ENCODE results near the gene FLNB. TPM values are rescaled to one million over a fixed set of nuclear protein-coding genes. Genes with fewer than 3 reads are reported as not detected.

FLNB gene
- total RNA-seq, 1 experiment from 2014 or later = 127 TPM

DNA sequence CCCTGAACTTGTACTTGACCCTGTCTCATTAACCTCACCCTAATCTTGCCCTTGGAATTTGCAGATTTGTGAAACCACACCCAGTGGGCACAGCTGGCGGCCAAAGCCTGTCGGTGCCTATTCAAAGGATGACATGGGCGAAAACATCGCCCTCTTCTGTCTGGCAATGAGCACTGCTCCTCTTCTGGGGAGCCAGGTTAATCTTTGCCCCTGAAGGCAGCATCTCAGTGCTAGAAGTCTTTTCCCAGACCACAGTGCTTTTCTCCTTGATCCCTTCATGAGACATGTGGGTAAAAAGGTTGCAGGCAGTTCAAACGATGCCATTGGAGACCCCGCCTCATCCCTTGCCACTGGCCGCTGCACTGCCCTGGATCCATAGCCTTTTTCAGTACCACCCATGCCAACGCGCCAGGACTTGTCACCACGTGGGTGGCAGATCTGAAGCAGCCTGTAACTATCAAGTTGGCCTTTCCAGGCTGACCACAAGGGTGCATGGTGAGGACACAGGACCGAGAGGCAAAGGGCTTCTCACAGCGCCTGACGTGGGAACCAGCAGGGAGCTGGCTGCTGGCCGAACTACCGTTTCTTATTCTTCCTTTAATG, 209.1 kb downstream of the FLNB start:
- ATAC-seq (peak; percentile 91), DNase-seq (ENCODE audit: low spot score) (peak; percentile 78)
- H3K36me3 Mint-ChIP-seq = no peaks in the 10 kb centered on the region
- no peaks in the 10 kb centered on the region for H3K9me3 Mint-ChIP-seq
- POLR2A ChIA-PET = interaction anchor here (0.6 to 1.3 kb wide), 2 partner anchors 89 to 241 kb away, joined by 4 read pairs; partner anchors contain the start of genes HTD2 and RPP14
- no peak; the same call in 1 of the 2 replicates for TF ChIP-seq TP53 (CRISPR knock-in tag; IDR thresholded peaks at IDR 0.05)
- TF ChIP-seq JAZF1 (CRISPR knock-in tag; IDR thresholded peaks at IDR 0.05) = no peak
- TF ChIP-seq, protein P1, sequence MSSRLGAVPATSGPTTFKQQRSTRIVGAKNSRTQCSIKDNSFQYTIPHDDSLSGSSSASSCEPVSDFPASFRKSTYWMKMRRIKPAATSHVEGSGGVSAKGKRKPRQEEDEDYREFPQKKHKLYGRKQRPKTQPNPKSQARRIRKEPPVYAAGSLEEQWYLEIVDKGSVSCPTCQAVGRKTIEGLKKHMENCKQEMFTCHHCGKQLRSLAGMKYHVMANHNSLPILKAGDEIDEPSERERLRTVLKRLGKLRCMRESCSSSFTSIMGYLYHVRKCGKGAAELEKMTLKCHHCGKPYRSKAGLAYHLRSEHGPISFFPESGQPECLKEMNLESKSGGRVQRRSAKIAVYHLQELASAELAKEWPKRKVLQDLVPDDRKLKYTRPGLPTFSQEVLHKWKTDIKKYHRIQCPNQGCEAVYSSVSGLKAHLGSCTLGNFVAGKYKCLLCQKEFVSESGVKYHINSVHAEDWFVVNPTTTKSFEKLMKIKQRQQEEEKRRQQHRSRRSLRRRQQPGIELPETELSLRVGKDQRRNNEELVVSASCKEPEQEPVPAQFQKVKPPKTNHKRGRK (CRISPR knock-in tag; IDR thresholded peaks at IDR 0.05; ENCODE audit: borderline replicate concordance) = no peak
- TF ChIP-seq NR2C2 (CRISPR knock-in tag; IDR thresholded peaks at IDR 0.05) = no peak
- TF ChIP-seq, protein P2, sequence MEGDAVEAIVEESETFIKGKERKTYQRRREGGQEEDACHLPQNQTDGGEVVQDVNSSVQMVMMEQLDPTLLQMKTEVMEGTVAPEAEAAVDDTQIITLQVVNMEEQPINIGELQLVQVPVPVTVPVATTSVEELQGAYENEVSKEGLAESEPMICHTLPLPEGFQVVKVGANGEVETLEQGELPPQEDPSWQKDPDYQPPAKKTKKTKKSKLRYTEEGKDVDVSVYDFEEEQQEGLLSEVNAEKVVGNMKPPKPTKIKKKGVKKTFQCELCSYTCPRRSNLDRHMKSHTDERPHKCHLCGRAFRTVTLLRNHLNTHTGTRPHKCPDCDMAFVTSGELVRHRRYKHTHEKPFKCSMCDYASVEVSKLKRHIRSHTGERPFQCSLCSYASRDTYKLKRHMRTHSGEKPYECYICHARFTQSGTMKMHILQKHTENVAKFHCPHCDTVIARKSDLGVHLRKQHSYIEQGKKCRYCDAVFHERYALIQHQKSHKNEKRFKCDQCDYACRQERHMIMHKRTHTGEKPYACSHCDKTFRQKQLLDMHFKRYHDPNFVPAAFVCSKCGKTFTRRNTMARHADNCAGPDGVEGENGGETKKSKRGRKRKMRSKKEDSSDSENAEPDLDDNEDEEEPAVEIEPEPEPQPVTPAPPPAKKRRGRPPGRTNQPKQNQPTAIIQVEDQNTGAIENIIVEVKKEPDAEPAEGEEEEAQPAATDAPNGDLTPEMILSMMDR (IDR thresholded peaks at IDR 0.05) = peak; percentile 51; the same call in 1 of the 2 replicates
- TF ChIP-seq SOX15 (CRISPR knock-in tag; IDR thresholded peaks at IDR 0.05) = no peak
- TF ChIP-seq, protein P3, sequence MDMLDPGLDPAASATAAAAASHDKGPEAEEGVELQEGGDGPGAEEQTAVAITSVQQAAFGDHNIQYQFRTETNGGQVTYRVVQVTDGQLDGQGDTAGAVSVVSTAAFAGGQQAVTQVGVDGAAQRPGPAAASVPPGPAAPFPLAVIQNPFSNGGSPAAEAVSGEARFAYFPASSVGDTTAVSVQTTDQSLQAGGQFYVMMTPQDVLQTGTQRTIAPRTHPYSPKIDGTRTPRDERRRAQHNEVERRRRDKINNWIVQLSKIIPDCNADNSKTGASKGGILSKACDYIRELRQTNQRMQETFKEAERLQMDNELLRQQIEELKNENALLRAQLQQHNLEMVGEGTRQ (CRISPR knock-in tag; IDR thresholded peaks at IDR 0.05) = peak; percentile 53; the same call in 1 of the 2 replicates
- TF ChIP-seq NFATC4 (CRISPR knock-in tag; IDR thresholded peaks at IDR 0.05) = no peak
- no peak for TF ChIP-seq NFYB (CRISPR knock-in tag; conservative IDR thresholded peaks at IDR 0.05; ENCODE audit: low read depth)
- TF ChIP-seq, protein P4, sequence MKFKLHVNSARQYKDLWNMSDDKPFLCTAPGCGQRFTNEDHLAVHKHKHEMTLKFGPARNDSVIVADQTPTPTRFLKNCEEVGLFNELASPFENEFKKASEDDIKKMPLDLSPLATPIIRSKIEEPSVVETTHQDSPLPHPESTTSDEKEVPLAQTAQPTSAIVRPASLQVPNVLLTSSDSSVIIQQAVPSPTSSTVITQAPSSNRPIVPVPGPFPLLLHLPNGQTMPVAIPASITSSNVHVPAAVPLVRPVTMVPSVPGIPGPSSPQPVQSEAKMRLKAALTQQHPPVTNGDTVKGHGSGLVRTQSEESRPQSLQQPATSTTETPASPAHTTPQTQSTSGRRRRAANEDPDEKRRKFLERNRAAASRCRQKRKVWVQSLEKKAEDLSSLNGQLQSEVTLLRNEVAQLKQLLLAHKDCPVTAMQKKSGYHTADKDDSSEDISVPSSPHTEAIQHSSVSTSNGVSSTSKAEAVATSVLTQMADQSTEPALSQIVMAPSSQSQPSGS (CRISPR knock-in tag; IDR thresholded peaks at IDR 0.05; ENCODE audit: borderline replicate concordance, low read depth) = no peak
- TF ChIP-seq GABPB1 (CRISPR knock-in tag; IDR thresholded peaks at IDR 0.05) = peak; percentile 29; the same call in 1 of the 2 replicates
- TF ChIP-seq, protein P5, sequence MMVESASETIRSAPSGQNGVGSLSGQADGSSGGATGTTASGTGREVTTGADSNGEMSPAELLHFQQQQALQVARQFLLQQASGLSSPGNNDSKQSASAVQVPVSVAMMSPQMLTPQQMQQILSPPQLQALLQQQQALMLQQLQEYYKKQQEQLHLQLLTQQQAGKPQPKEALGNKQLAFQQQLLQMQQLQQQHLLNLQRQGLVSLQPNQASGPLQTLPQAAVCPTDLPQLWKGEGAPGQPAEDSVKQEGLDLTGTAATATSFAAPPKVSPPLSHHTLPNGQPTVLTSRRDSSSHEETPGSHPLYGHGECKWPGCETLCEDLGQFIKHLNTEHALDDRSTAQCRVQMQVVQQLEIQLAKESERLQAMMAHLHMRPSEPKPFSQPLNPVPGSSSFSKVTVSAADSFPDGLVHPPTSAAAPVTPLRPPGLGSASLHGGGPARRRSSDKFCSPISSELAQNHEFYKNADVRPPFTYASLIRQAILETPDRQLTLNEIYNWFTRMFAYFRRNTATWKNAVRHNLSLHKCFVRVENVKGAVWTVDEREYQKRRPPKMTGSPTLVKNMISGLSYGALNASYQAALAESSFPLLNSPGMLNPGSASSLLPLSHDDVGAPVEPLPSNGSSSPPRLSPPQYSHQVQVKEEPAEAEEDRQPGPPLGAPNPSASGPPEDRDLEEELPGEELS (CRISPR knock-in tag; IDR thresholded peaks at IDR 0.05) = no peak
- TF ChIP-seq FOXP1 (CRISPR knock-in tag; IDR thresholded peaks at IDR 0.05; ENCODE audit: borderline replicate concordance) = no peak
- TF ChIP-seq, protein P6, sequence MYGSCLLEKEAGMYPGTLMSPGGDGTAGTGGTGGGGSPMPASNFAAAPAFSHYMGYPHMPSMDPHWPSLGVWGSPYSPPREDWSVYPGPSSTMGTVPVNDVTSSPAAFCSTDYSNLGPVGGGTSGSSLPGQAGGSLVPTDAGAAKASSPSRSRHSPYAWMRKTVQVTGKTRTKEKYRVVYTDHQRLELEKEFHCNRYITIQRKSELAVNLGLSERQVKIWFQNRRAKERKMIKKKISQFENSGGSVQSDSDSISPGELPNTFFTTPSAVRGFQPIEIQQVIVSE (CRISPR knock-in tag; IDR thresholded peaks at IDR 0.05; ENCODE audit: borderline replicate concordance) = no peak
- TF ChIP-seq TEAD1 (CRISPR knock-in tag; IDR thresholded peaks at IDR 0.05) = peak; percentile 60; the same call in 1 of the 2 replicates
- no peak for TF ChIP-seq ZNF671 (CRISPR knock-in tag; IDR thresholded peaks at IDR 0.05)
- TF ChIP-seq, protein P7, sequence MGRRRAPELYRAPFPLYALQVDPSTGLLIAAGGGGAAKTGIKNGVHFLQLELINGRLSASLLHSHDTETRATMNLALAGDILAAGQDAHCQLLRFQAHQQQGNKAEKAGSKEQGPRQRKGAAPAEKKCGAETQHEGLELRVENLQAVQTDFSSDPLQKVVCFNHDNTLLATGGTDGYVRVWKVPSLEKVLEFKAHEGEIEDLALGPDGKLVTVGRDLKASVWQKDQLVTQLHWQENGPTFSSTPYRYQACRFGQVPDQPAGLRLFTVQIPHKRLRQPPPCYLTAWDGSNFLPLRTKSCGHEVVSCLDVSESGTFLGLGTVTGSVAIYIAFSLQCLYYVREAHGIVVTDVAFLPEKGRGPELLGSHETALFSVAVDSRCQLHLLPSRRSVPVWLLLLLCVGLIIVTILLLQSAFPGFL (CRISPR knock-in tag; IDR thresholded peaks at IDR 0.05; ENCODE audit: borderline replicate concordance) = no peak
- TF ChIP-seq, protein P8, sequence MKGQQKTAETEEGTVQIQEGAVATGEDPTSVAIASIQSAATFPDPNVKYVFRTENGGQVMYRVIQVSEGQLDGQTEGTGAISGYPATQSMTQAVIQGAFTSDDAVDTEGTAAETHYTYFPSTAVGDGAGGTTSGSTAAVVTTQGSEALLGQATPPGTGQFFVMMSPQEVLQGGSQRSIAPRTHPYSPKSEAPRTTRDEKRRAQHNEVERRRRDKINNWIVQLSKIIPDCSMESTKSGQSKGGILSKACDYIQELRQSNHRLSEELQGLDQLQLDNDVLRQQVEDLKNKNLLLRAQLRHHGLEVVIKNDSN (CRISPR knock-in tag; IDR thresholded peaks at IDR 0.05) = peak; percentile 67
- TF ChIP-seq, protein P9, sequence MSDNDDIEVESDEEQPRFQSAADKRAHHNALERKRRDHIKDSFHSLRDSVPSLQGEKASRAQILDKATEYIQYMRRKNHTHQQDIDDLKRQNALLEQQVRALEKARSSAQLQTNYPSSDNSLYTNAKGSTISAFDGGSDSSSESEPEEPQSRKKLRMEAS (CRISPR knock-in tag; IDR thresholded peaks at IDR 0.05) = peak; percentile 77
- no peak for TF ChIP-seq FOXK1 (CRISPR knock-in tag; IDR thresholded peaks at IDR 0.05)
- peak overlapping the region; percentile 71; the same call in 1 of the 2 replicates for H3K27ac Mint-ChIP-seq
- CTCF ChIA-PET = interaction anchor here (0.6 to 3.8 kb wide), 48 partner anchors 8 to 312 kb away, joined by 3 to 118 read pairs (median 4); partner anchors contain the start of genes ABHD6, FLNB, HTD2 and PXK
- H3K4me1 Mint-ChIP-seq = peaks cover 10% of the 10 kb centered on the region
- peak overlapping the region; percentile 46 for H3K4me3 Mint-ChIP-seq
- no peaks in the 10 kb centered on the region for H3K27me3 Mint-ChIP-seq (ENCODE audit: low read depth)
